DOHH2 (cell line): ENCODE measurements around the gene POLD4.

Source experiments
- H3F3A ChIP-seq: fragments of 200-600 bp; sonication (generic), shearing (Covaris generic); 2 replicates; pipeline ENCODE4 v1.6.0; 2016; ENCODE audit warnings: antibody characterized with exemption, mild to moderate bottlenecking; ENCODE audit not compliant: control insufficient read depth, insufficient read depth
- H3K27ac ChIP-seq: fragments of 200-600 bp; sonication (generic); 2 replicates; pipeline ENCODE4 v1.5.1; 2014; ENCODE audit warnings: low read depth, mild to moderate bottlenecking, low read length, moderate library complexity
- H3K27me3 ChIP-seq: fragments of 200-600 bp; sonication (generic); 2 replicates; pipeline ENCODE4 v1.6.1; 2014; ENCODE audit warnings: mild to moderate bottlenecking, low read length, mixed read lengths; ENCODE audit not compliant: control insufficient read depth
- H3K36me3 ChIP-seq: fragments of 200-600 bp; sonication (generic); 2 replicates; pipeline ENCODE4 v1.6.1; 2014; ENCODE audit warnings: mild to moderate bottlenecking, low read length, moderate library complexity, mixed read lengths; ENCODE audit not compliant: control insufficient read depth
- H3K4me1 ChIP-seq: fragments of 200-600 bp; sonication (generic); 2 replicates; pipeline ENCODE4 v1.6.1; 2014; ENCODE audit warnings: mild to moderate bottlenecking, low read length, mixed read lengths; ENCODE audit not compliant: control insufficient read depth
- H3K4me2 ChIP-seq: fragments of 200-600 bp; sonication (generic); 2 replicates; pipeline ENCODE4 v1.6.0; 2014; ENCODE audit warnings: mild to moderate bottlenecking, low read length, moderate library complexity
- H3K4me3 ChIP-seq: fragments of 200-600 bp; sonication (generic); 2 replicates; pipeline ENCODE4 v1.5.1; 2014; ENCODE audit warnings: mild to moderate bottlenecking, low read length, mixed read lengths
- H3K79me2 ChIP-seq: fragments of 200-600 bp; sonication (generic); 2 replicates; pipeline ENCODE4 v1.6.1; 2014; ENCODE audit warnings: mild to moderate bottlenecking, low read length, mixed read lengths; ENCODE audit not compliant: control insufficient read depth
- H3K9me2 ChIP-seq: fragments of 200-600 bp; sonication (generic); replicated peaks from 2 replicates; pipeline ENCODE4 v1.6.1; 2014; ENCODE audit warnings: mild to moderate bottlenecking, low read length, mixed read lengths; ENCODE audit not compliant: control insufficient read depth
- H3K9me3 ChIP-seq: fragments of 200-600 bp; sonication (generic); 2 replicates; pipeline ENCODE4 v1.6.1; 2014; ENCODE audit warnings: antibody characterized with exemption, low read length, mixed read lengths; ENCODE audit not compliant: control insufficient read depth, insufficient read depth
- H4K20me1 ChIP-seq: fragments of 200-600 bp; sonication (generic); 2 replicates; pipeline ENCODE4 v1.6.0; 2014; ENCODE audit warnings: low read depth, mild to moderate bottlenecking, antibody characterized with exemption, low read length, moderate library complexity; ENCODE audit not compliant: control insufficient read depth, insufficient read depth
- EZH2phosphoT487 ChIP-seq: fragments of 200-600 bp; sonication (generic); IDR thresholded peaks from 2 replicates; pipeline ENCODE4 v1.6.1; 2017; ENCODE audit warnings: borderline replicate concordance, mild to moderate bottlenecking, antibody characterized with exemption, low read length, moderate library complexity, mixed read lengths
- TF ChIP-seq, protein P1 (sequence below): fragments of 200-600 bp; sonication (generic); IDR thresholded peaks from one replicate; pipeline ENCODE4 v1.5.1; 2014; ENCODE audit warnings: antibody characterized with exemption, mild to moderate bottlenecking, low read depth, low read length; ENCODE audit not compliant: poor library complexity, severe bottlenecking

POLD4 gene

DNA sequence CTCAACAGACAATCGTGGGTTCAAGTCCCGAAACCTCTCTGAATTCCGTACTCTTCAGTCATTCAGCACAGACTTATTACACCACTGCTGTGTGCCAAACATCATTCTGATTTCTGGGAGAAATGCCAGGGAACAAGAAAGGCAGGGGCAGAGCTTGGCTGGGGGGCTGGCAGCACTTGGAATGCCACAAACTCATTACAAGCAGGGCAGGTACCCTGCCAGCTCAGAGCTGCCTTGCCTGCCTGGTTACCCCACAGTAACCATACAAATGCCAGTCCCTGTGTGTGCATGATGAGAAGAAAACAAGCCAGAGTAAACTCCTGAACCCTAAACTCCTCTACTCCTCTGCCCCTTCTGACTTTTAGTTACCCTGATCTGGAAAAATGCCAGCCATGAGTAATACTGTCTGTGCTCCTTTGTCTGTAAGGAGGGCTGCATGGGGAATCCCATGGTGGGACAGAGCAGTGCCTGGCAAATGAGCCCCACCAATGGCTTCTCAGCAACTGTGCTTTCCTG lies 31.6 kb upstream of the POLD4 start:
- Histone ChIP-seq H3K9me2 (no peaks in the 10 kb centered on the region), H3K9me3 (no peaks in the 10 kb centered on the region), H4K20me1 (no peaks in the 10 kb centered on the region), H3F3A (0 out of 2 replicates have a peak, but pooled peaks cover 4% of the 10 kb centered on the region), H3K79me2 (peaks cover 2% of the 10 kb centered on the region), H3K27me3 (0 out of 2 replicates have a peak, but pooled peaks cover 3% of the 10 kb centered on the region), H3K4me3 (no peak overlapping the region), H3K36me3 (no peaks in the 10 kb centered on the region), H3K27ac (no peak overlapping the region), H3K4me1 (peaks cover 43% of the 10 kb centered on the region), H3K4me2 (no peak overlapping the region)
- TF ChIP-seq, protein P1, sequence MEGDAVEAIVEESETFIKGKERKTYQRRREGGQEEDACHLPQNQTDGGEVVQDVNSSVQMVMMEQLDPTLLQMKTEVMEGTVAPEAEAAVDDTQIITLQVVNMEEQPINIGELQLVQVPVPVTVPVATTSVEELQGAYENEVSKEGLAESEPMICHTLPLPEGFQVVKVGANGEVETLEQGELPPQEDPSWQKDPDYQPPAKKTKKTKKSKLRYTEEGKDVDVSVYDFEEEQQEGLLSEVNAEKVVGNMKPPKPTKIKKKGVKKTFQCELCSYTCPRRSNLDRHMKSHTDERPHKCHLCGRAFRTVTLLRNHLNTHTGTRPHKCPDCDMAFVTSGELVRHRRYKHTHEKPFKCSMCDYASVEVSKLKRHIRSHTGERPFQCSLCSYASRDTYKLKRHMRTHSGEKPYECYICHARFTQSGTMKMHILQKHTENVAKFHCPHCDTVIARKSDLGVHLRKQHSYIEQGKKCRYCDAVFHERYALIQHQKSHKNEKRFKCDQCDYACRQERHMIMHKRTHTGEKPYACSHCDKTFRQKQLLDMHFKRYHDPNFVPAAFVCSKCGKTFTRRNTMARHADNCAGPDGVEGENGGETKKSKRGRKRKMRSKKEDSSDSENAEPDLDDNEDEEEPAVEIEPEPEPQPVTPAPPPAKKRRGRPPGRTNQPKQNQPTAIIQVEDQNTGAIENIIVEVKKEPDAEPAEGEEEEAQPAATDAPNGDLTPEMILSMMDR, result no peak
- TF ChIP-seq EZH2phosphoT487, result no peak

DNA sequence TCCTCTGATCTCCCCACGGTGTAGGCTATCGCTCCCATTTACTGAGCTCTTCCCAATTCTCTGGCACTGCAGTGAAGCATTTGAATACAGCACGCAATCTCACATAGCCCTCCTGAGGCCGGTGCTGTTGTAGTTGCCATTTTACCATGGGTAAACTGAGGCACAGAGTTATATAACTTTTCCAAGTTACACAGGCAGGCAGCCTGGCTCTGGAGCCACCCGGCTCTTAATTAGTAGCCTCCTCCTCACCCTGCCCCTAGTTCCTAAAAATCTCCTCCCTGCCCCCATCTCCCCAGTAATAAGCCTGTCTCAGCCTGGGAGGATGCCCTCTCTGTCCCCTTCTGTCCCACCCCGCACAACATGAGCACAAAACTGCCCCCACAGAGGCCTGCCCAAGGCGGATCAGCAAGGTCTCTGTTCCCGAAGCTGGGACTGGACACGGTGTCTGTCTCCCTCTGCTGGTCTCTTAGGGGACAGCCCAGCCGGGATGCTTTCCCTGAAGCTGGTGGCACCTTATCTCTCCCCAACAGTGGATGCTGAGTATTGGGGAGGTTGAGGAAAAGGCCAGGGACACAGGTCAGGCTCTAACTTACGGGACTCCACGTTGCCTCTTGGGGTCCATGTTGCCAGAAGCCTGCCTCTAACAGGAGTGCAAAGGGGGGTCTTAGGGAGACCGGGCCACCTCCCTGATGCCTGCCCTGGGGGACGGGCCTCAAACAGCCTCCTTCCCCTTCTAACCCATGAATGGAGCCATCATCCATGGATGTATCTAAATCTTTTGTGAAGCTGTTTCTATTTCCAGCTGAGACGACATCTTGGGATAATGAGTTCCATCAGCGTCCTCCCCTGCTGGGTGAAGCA lies 29.2 kb upstream of the POLD4 start:
- Histone ChIP-seq H3K27me3 (0 out of 2 replicates have a peak, but pooled peaks cover 3% of the 10 kb centered on the region), H3F3A (peaks cover 6% of the 10 kb centered on the region; the same call in 1 of the 2 replicates), H3K9me3 (no peaks in the 10 kb centered on the region), H3K36me3 (no peaks in the 10 kb centered on the region), H3K4me2 (peak overlapping the region; percentile 88), H3K79me2 (no peaks in the 10 kb centered on the region), H3K27ac (peak overlapping the region; percentile 85; the same call in 1 of the 2 replicates), H3K4me3 (peak overlapping the region; percentile 67; the same call in 1 of the 2 replicates), H3K9me2 (no peaks in the 10 kb centered on the region), H3K4me1 (peaks cover 54% of the 10 kb centered on the region), H4K20me1 (no peaks in the 10 kb centered on the region)
- TF ChIP-seq EZH2phosphoT487, result no peak
- TF ChIP-seq, protein P1, result peak; percentile 94

DNA sequence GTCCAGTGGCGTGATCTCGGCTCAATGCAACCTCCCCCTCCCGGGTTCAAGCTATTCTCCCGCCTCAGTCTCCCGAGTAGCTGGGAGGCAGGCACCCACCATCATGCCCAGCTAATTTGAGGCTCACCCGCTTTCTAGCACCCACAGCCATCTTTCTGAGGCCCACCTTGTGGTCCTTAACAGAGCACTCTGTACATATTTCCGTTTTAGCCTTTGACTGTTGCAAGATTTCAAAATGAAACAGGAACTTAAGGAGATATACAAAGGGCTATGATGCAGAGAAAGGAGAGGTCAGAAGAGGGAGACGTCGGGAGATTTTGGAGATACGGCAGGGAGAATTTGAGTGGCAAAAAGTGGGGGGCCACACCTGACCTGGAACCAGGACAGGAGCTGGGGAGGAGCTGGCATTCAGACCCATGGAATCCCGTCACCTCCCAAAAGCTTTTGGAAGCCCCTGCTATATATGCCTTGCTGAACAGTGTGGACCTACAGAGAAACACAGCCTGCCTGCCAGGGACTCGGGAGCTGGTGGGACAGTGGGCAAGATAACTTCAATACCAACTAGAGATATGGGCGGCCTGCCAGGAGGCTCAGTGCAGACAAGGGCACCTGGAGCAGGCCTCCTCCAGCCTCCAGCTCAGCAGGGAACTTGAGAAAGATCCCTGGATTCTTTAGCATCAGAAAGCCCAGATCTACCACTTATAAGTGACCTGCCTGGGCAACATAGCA lies 28.1 kb upstream of the POLD4 start:
- Histone ChIP-seq H3K9me3 (no peaks in the 10 kb centered on the region), H3K27me3 (0 out of 2 replicates have a peak, but pooled peaks cover 3% of the 10 kb centered on the region), H3K4me1 (peaks cover 52% of the 10 kb centered on the region), H3K79me2 (no peaks in the 10 kb centered on the region), H3K9me2 (no peaks in the 10 kb centered on the region), H3K4me2 (peak overlapping the region; percentile 88), H3K36me3 (no peaks in the 10 kb centered on the region), H4K20me1 (no peaks in the 10 kb centered on the region), H3K4me3 (peak overlapping the region; percentile 67), H3F3A (peaks cover 6% of the 10 kb centered on the region; the same call in 1 of the 2 replicates), H3K27ac (peak overlapping the region; percentile 85)
- TF ChIP-seq, protein P1, result peak; percentile 44
- no peak for TF ChIP-seq EZH2phosphoT487
